Measurements from ENCODE around the gene DYNC2I2. TPM values are rescaled to one million over a fixed set of nuclear protein-coding genes. Genes with fewer than 3 reads are reported as not detected.

DYNC2I2 gene
- polyA plus RNA-seq, 1 of the 3 experiments (the other 2 are of a cell fraction), result 73.7 TPM

GRCh38 chr9:128593039-128593438 lies 63.6 kb downstream of the DYNC2I2 start:
- Histone ChIP-seq H3K79me2 (ENCODE audit: insufficient read depth) (0 out of 2 replicates have a peak, but pooled peaks cover 6% of the 10 kb centered on the region), H3K4me1 (ENCODE audit: control insufficient read depth in 1 of 2, insufficient read depth in 2 of 2, low read depth in 1 of 2, low read length in 1 of 2) (no peaks in the 10 kb centered on the region), H3K27me3 (ENCODE audit: insufficient read depth) (no peaks in the 10 kb centered on the region), H3K36me3 (replicated peaks in 1 of 2; ENCODE audit: control insufficient read depth in 1 of 2, insufficient read depth in 2 of 2, low read length in 1 of 2) (peaks cover 63 to 78% of the 10 kb centered on the region in 2 experiments), H3K9me3 (no peaks in the 10 kb centered on the region), H3K4me3 (ENCODE audit: low read depth in 2 of 2, low read length in 1 of 2) (no peak overlapping the region), H3K27ac (ENCODE audit: low read depth in 2 of 2, low read length in 1 of 2) (no peak overlapping the region), H3K9me2 (no peaks in the 10 kb centered on the region), H3F3A (replicated peaks; ENCODE audit: insufficient read depth) (peaks cover 8% of the 10 kb centered on the region), H3K9ac (no peak overlapping the region), H2AFZ (ENCODE audit: low read depth) (no peak overlapping the region), H3K4me2 (no peak overlapping the region), H4K20me1 (ENCODE audit: insufficient read depth) (no peaks in the 10 kb centered on the region)
- no peak for DNase-seq
- ChIA-PET POLR2A (no interaction called here), CTCF (interaction anchor here (0.9 kb wide), 1 partner anchor 11 kb away, joined by 3 read pairs; no protein-coding TSS in a partner anchor)
- 96% methylated on average over 6 of the region's 6 CpGs for WGBS (ENCODE audit: low lambda C conversion rate)
- TF ChIP-seq CTCF (IDR thresholded peaks at IDR 0.05), result no peak
- TF ChIP-seq NFIC (IDR thresholded peaks at IDR 0.05; ENCODE audit: borderline replicate concordance), result no peak
- no peak for TF ChIP-seq TEAD4 (IDR thresholded peaks at IDR 0.05; ENCODE audit: borderline replicate concordance, insufficient read depth)
- no peak for TF ChIP-seq SIN3A (IDR thresholded peaks at IDR 0.05; ENCODE audit: borderline replicate concordance, low read depth, low read length)
- no peak for TF ChIP-seq EP300 (IDR thresholded peaks at IDR 0.05; ENCODE audit: borderline replicate concordance in 1 of 2, low read depth in 1 of 2, low read length in 1 of 2)
- no peak for TF ChIP-seq ELF1 (IDR thresholded peaks at IDR 0.05)
- no peak for TF ChIP-seq NRF1 (IDR thresholded peaks at IDR 0.05; ENCODE audit: low read depth, low read length)
- no peak for TF ChIP-seq FOXM1 (IDR thresholded peaks at IDR 0.05; ENCODE audit: low read depth)
- no peak for TF ChIP-seq RXRA (IDR thresholded peaks at IDR 0.05; ENCODE audit: borderline replicate concordance, low read depth)
- no peak for TF ChIP-seq GATA2 (CRISPR knock-in tag; IDR thresholded peaks at IDR 0.05)
- TF ChIP-seq RAD21 (IDR thresholded peaks at IDR 0.05; ENCODE audit: low read length), result no peak
- no peak for TF ChIP-seq MXI1 (IDR thresholded peaks at IDR 0.05; ENCODE audit: low read depth, low read length)
- TF ChIP-seq RCOR1 (IDR thresholded peaks at IDR 0.05; ENCODE audit: low read length), result no peak
- TF ChIP-seq FOXJ3 (CRISPR knock-in tag; IDR thresholded peaks at IDR 0.05), result no peak
- TF ChIP-seq ZBTB33 (IDR thresholded peaks at IDR 0.05; ENCODE audit: borderline replicate concordance, low read depth), result no peak
- TF ChIP-seq IRF3 (IDR thresholded peaks at IDR 0.05; ENCODE audit: low read depth, low read length), result no peak
- TF ChIP-seq POLR2AphosphoS5 (IDR thresholded peaks at IDR 0.05; ENCODE audit: low read depth, low read length), result no peak
- no peak for TF ChIP-seq TAF1 (IDR thresholded peaks at IDR 0.05; ENCODE audit: borderline replicate concordance, low read depth, low read length)
- TF ChIP-seq FOSL2 (IDR thresholded peaks at IDR 0.05; ENCODE audit: borderline replicate concordance, low read depth), result no peak

All from SK-N-SH (cell line).